ENCODE data around the gene P3H3. TPM values are rescaled to one million over a fixed set of nuclear protein-coding genes. Genes with fewer than 3 reads are reported as not detected.

Gene P3H3
- polyA plus RNA-seq, 12 donors: 29.9 to 56.8 (median 36.3) TPM; not detected in 1

GRCh38 chr12:6825398-6826124 is 2.6 kb upstream of the P3H3 start:
- peak; percentile 94 for DNase-seq

- no peak for DNase-seq
Measured at GRCh38 chr12:6826125-6826733, 2.0 kb upstream of the P3H3 start.

- DNase-seq: no peak
Measured at GRCh38 chr12:6826734-6827436, 1.3 kb upstream of the P3H3 start.

GRCh38 chr12:6827437-6827911 is 733 bp upstream of the P3H3 start:
- DNase-seq: peak; percentile 86

GRCh38 chr12:6828781-6829535 is 751 bp downstream of the P3H3 start:
- peak; percentile 58 for DNase-seq

GRCh38 chr12:6829536-6830220 is 1.5 kb downstream of the P3H3 start:
- no peak for DNase-seq

- DNase-seq: no peak
Measured at GRCh38 chr12:6830286-6830890, 2.2 kb downstream of the P3H3 start.

- no peak for DNase-seq
Measured at GRCh38 chr12:6830999-6831398, 2.8 kb downstream of the P3H3 start.

- DNase-seq: no peak
Measured at GRCh38 chr12:6831450-6831995, 3.3 kb downstream of the P3H3 start.

- no peak for DNase-seq
Measured at GRCh38 chr12:6832125-6832524, 3.9 kb downstream of the P3H3 start.

- no peak for DNase-seq
Measured at GRCh38 chr12:6833189-6833890, 5.1 kb downstream of the P3H3 start.

GRCh38 chr12:6834254-6834653 is 6.0 kb downstream of the P3H3 start:
- DNase-seq: no peak

- no peak for DNase-seq
Measured at GRCh38 chr12:6834873-6835272, 6.7 kb downstream of the P3H3 start.

- DNase-seq: no peak
Measured at GRCh38 chr12:6836851-6837250, 8.6 kb downstream of the P3H3 start.

- DNase-seq: no peak
Measured at GRCh38 chr12:6837370-6838060, 9.3 kb downstream of the P3H3 start.

GRCh38 chr12:6838854-6839253 is 10.6 kb downstream of the P3H3 start:
- DNase-seq: no peak

- DNase-seq: no peak
Measured at GRCh38 chr12:6839482-6840201, 11.4 kb downstream of the P3H3 start.

GRCh38 chr12:6840330-6840729 is 12.1 kb downstream of the P3H3 start:
- DNase-seq: no peak

Measured in muscle of arm (tissue), 12 donors.